GM23338 (cell line): ENCODE data around the gene A3GALT2. TPM values are rescaled to one million over a fixed set of nuclear protein-coding genes. Genes with fewer than 3 reads are reported as not detected.

Experiments
- ATAC-seq: fragments of 200-7000 bp; cut with Tn5 transposase; 3 replicates; pipeline ENCODE4 v1.9.1; 2020
- DNase-seq: peaks from one replicate; pipeline ENCODE4 v3.0.0-alpha.2; 2015; ENCODE audit warnings: low spot score
- H2AFZ ChIP-seq: fragments of 200-600 bp; sonication (generic); 2 replicates; pipeline ENCODE4 v1.8.0; 2016; ENCODE audit warnings: antibody characterized with exemption, mild to moderate bottlenecking, moderate library complexity
- H3F3A ChIP-seq: fragments of 200-600 bp; sonication (generic); replicated peaks from 2 replicates; pipeline ENCODE4 v1.8.0; 2017; ENCODE audit warnings: antibody characterized with exemption, mixed run types, low read depth
- H3K27ac ChIP-seq: fragments of 200-600 bp; sonication (generic); 2 replicates; pipeline ENCODE4 v1.6.1; 2016; ENCODE audit warnings: low read depth
- H3K27me3 ChIP-seq: fragments of 200-600 bp; sonication (generic); 2 replicates; pipeline ENCODE4 v1.8.0; 2016; ENCODE audit warnings: mild to moderate bottlenecking, mixed run types, moderate library complexity; ENCODE audit not compliant: insufficient read depth
- H3K36me3 ChIP-seq: fragments of 200-600 bp; sonication (generic); 2 replicates; pipeline ENCODE4 v1.8.0; 2016; ENCODE audit warnings: mild to moderate bottlenecking; ENCODE audit not compliant: insufficient read depth
- H3K4me1 ChIP-seq: fragments of 200-600 bp; sonication (generic); 2 replicates; pipeline ENCODE4 v1.8.0; 2016; ENCODE audit warnings: mild to moderate bottlenecking, moderate library complexity; ENCODE audit not compliant: insufficient read depth
- H3K4me2 ChIP-seq: fragments of 200-600 bp; sonication (generic); 2 replicates; pipeline ENCODE4 v1.7.1; 2017; ENCODE audit warnings: mixed run types
- H3K4me3 ChIP-seq: fragments of 200-600 bp; sonication (generic); 2 replicates; pipeline ENCODE4 v1.6.1; 2016; ENCODE audit warnings: mixed run types
- H3K79me2 ChIP-seq: fragments of 200-600 bp; sonication (generic); replicated peaks from 2 replicates; pipeline ENCODE4 v1.8.0; 2017; ENCODE audit warnings: mild to moderate bottlenecking; ENCODE audit not compliant: insufficient read depth
- H3K9me2 ChIP-seq: fragments of 200-600 bp; sonication (generic); 2 replicates; pipeline ENCODE4 v1.8.0; 2017; ENCODE audit not compliant: insufficient read depth
- H4K20me1 ChIP-seq: fragments of 200-600 bp; sonication (generic); replicated peaks from 2 replicates; pipeline ENCODE4 v1.8.0; 2017; ENCODE audit warnings: mild to moderate bottlenecking; ENCODE audit not compliant: insufficient read depth
- H3K27ac Mint-ChIP-seq: 2 replicates; pipeline ENCODE4 v1.8.0; 2020; ENCODE audit warnings: inconsistent platforms, mild to moderate bottlenecking, moderate library complexity, mixed read lengths
- H3K27me3 Mint-ChIP-seq: 3 replicates; pipeline ENCODE4 v1.8.0; 2022; ENCODE audit warnings: low read depth, mild to moderate bottlenecking, moderate library complexity, mixed read lengths, inconsistent platforms; ENCODE audit not compliant: insufficient read depth, poor library complexity
- H3K36me3 Mint-ChIP-seq: 3 replicates; pipeline ENCODE4 v1.8.0; 2021; ENCODE audit warnings: low read depth, mild to moderate bottlenecking, inconsistent platforms, moderate library complexity, mixed read lengths
- H3K4me1 Mint-ChIP-seq: 3 replicates; pipeline ENCODE4 v1.8.0; 2020; ENCODE audit warnings: mild to moderate bottlenecking, inconsistent platforms, mixed read lengths
- H3K4me3 Mint-ChIP-seq: 3 replicates; pipeline ENCODE4 v1.8.0; 2021; ENCODE audit warnings: moderate library complexity, mild to moderate bottlenecking, inconsistent platforms, mixed read lengths
- H3K9me3 Mint-ChIP-seq: 3 replicates; pipeline ENCODE4 v1.8.0; 2020; ENCODE audit warnings: moderate library complexity, mild to moderate bottlenecking, inconsistent platforms, mixed read lengths
- CREB1 ChIP-seq: fragments of 250-450 bp; sonication (Bioruptor Pico); IDR thresholded peaks from 2 replicates; pipeline ENCODE4 v1.5.0; 2020; ENCODE audit warnings: low read depth, mild to moderate bottlenecking, moderate library complexity
- EZH2phosphoT487 ChIP-seq: fragments of 200-600 bp; sonication (generic); IDR thresholded peaks from one replicate; pipeline ENCODE4 v1.8.1; 2018; ENCODE audit warnings: antibody characterized with exemption; ENCODE audit not compliant: unreplicated experiment
- NANOG ChIP-seq: IDR thresholded peaks from 2 replicates; pipeline ENCODE4 v1.6.1; 2016; ENCODE audit warnings: antibody characterized with exemption, borderline replicate concordance
- POLR2AphosphoS5 ChIP-seq: IDR thresholded peaks from 2 replicates; pipeline ENCODE4 v1.6.1; 2016; ENCODE audit warnings: antibody characterized with exemption, low read depth
- STAT1 ChIP-seq: IDR thresholded peaks from one replicate; pipeline ENCODE4 v1.6.1; 2016; ENCODE audit warnings: antibody characterized with exemption; ENCODE audit not compliant: unreplicated experiment
- ZNF114 ChIP-seq: fragments of 250-450 bp; sonication (Bioruptor Pico); IDR thresholded peaks from 2 replicates; pipeline ENCODE4 v1.5.0; 2020; ENCODE audit warnings: mild to moderate bottlenecking, moderate library complexity
- ZNF331 ChIP-seq: fragments of 250-450 bp; sonication (Bioruptor Pico); IDR thresholded peaks from 2 replicates; pipeline ENCODE4 v1.5.0; 2020; ENCODE audit warnings: low read depth, mild to moderate bottlenecking, moderate library complexity
- polyA plus RNA-seq: library from polyadenylated mRNA; unstranded; fragments of >200 nt; fragmentation: Nextera tagmentation; extraction: Ambion mirVana; gene quantifications from 2 replicates; pipeline ENCODE4 v1.2.1, GENCODE V29; 2016
- total RNA-seq: library from RNA; depleted of rRNA; stranded (reverse); fragments of >200 nt; shearing (Covaris generic); gene quantifications from 2 replicates; pipeline ENCODE4 v1.2.3, GENCODE V29; 2014
- TF ChIP-seq, protein P1 (sequence below), 2 experiments: fragments of 200-600 bp in 1 of 2; sonication (generic) in 1 of 2; conservative IDR thresholded peaks; 2 replicates each; pipeline versions ENCODE4 v1.5.1 to v1.6.1; 2016 to 2017; ENCODE audit warnings: antibody characterized with exemption in 2 of 2, low read depth in 2 of 2, mild to moderate bottlenecking in 2 of 2, moderate library complexity in 1 of 2
- TF ChIP-seq, protein P2 (sequence below): IDR thresholded peaks from one replicate; pipeline ENCODE4 v1.6.1; 2018; ENCODE audit warnings: antibody characterized with exemption; ENCODE audit not compliant: unreplicated experiment
- TF ChIP-seq, protein P3 (sequence below): fragments of 250-450 bp; sonication (Bioruptor Pico); IDR thresholded peaks from 2 replicates; pipeline ENCODE4 v1.5.0; 2020; ENCODE audit warnings: mild to moderate bottlenecking, moderate library complexity
- TF ChIP-seq, protein P4 (sequence below): IDR thresholded peaks from 2 replicates; pipeline ENCODE4 v1.6.1; 2016; ENCODE audit warnings: antibody characterized with exemption

The A3GALT2 gene
- total and polyA plus RNA-seq, 2 experiments from 2014 or later: not detected

DNA sequence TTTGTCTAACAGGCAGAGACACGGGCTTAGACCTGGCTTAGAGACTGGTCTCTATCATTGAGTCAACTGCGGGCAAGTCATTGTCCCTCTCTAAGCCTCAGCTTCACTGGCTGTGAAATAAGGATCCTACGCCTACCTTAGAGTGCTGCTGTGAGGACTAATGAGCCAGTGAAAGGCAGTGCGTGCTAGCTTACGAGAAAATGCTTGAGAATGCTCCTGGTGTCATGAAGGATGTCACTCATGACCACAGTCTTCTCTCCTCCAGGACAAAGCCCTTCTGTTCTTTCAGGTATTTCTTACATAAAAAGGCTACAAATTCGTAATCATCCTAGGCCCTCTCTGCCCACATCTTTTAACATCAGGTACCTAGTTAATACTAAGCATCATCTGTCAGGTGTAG lies 16.5 kb upstream of the A3GALT2 start:
- Histone ChIP-seq H3F3A (0 out of 2 replicates have a peak, but pooled peaks cover 5% of the 10 kb centered on the region), H2AFZ (no peak overlapping the region), H3K4me3 (no peak overlapping the region), H3K9me2 (no peaks in the 10 kb centered on the region), H3K4me2 (no peak overlapping the region), H3K79me2 (no peaks in the 10 kb centered on the region), H3K36me3 (no peaks in the 10 kb centered on the region), H3K27me3 (peaks cover 55% of the 10 kb centered on the region), H3K4me1 (peaks cover 56% of the 10 kb centered on the region), H4K20me1 (peaks cover 18% of the 10 kb centered on the region; the same call in 1 of the 2 replicates), H3K27ac (no peak overlapping the region)
- DNase-seq: no peak
- no peak for TF ChIP-seq CREB1 (CRISPR knock-in tag)
- TF ChIP-seq EZH2phosphoT487: no peak
- TF ChIP-seq POLR2AphosphoS5: no peak
- no peak for TF ChIP-seq STAT1
- TF ChIP-seq, protein P1, sequence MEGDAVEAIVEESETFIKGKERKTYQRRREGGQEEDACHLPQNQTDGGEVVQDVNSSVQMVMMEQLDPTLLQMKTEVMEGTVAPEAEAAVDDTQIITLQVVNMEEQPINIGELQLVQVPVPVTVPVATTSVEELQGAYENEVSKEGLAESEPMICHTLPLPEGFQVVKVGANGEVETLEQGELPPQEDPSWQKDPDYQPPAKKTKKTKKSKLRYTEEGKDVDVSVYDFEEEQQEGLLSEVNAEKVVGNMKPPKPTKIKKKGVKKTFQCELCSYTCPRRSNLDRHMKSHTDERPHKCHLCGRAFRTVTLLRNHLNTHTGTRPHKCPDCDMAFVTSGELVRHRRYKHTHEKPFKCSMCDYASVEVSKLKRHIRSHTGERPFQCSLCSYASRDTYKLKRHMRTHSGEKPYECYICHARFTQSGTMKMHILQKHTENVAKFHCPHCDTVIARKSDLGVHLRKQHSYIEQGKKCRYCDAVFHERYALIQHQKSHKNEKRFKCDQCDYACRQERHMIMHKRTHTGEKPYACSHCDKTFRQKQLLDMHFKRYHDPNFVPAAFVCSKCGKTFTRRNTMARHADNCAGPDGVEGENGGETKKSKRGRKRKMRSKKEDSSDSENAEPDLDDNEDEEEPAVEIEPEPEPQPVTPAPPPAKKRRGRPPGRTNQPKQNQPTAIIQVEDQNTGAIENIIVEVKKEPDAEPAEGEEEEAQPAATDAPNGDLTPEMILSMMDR (conservative IDR thresholded peaks at IDR 0.05; ENCODE audit: low read depth in 2 of 2): no peak
- TF ChIP-seq NANOG: no peak
- no peak for TF ChIP-seq ZNF114 (CRISPR knock-in tag)
- TF ChIP-seq, protein P2, sequence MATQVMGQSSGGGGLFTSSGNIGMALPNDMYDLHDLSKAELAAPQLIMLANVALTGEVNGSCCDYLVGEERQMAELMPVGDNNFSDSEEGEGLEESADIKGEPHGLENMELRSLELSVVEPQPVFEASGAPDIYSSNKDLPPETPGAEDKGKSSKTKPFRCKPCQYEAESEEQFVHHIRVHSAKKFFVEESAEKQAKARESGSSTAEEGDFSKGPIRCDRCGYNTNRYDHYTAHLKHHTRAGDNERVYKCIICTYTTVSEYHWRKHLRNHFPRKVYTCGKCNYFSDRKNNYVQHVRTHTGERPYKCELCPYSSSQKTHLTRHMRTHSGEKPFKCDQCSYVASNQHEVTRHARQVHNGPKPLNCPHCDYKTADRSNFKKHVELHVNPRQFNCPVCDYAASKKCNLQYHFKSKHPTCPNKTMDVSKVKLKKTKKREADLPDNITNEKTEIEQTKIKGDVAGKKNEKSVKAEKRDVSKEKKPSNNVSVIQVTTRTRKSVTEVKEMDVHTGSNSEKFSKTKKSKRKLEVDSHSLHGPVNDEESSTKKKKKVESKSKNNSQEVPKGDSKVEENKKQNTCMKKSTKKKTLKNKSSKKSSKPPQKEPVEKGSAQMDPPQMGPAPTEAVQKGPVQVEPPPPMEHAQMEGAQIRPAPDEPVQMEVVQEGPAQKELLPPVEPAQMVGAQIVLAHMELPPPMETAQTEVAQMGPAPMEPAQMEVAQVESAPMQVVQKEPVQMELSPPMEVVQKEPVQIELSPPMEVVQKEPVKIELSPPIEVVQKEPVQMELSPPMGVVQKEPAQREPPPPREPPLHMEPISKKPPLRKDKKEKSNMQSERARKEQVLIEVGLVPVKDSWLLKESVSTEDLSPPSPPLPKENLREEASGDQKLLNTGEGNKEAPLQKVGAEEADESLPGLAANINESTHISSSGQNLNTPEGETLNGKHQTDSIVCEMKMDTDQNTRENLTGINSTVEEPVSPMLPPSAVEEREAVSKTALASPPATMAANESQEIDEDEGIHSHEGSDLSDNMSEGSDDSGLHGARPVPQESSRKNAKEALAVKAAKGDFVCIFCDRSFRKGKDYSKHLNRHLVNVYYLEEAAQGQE: no peak
- TF ChIP-seq, protein P3, sequence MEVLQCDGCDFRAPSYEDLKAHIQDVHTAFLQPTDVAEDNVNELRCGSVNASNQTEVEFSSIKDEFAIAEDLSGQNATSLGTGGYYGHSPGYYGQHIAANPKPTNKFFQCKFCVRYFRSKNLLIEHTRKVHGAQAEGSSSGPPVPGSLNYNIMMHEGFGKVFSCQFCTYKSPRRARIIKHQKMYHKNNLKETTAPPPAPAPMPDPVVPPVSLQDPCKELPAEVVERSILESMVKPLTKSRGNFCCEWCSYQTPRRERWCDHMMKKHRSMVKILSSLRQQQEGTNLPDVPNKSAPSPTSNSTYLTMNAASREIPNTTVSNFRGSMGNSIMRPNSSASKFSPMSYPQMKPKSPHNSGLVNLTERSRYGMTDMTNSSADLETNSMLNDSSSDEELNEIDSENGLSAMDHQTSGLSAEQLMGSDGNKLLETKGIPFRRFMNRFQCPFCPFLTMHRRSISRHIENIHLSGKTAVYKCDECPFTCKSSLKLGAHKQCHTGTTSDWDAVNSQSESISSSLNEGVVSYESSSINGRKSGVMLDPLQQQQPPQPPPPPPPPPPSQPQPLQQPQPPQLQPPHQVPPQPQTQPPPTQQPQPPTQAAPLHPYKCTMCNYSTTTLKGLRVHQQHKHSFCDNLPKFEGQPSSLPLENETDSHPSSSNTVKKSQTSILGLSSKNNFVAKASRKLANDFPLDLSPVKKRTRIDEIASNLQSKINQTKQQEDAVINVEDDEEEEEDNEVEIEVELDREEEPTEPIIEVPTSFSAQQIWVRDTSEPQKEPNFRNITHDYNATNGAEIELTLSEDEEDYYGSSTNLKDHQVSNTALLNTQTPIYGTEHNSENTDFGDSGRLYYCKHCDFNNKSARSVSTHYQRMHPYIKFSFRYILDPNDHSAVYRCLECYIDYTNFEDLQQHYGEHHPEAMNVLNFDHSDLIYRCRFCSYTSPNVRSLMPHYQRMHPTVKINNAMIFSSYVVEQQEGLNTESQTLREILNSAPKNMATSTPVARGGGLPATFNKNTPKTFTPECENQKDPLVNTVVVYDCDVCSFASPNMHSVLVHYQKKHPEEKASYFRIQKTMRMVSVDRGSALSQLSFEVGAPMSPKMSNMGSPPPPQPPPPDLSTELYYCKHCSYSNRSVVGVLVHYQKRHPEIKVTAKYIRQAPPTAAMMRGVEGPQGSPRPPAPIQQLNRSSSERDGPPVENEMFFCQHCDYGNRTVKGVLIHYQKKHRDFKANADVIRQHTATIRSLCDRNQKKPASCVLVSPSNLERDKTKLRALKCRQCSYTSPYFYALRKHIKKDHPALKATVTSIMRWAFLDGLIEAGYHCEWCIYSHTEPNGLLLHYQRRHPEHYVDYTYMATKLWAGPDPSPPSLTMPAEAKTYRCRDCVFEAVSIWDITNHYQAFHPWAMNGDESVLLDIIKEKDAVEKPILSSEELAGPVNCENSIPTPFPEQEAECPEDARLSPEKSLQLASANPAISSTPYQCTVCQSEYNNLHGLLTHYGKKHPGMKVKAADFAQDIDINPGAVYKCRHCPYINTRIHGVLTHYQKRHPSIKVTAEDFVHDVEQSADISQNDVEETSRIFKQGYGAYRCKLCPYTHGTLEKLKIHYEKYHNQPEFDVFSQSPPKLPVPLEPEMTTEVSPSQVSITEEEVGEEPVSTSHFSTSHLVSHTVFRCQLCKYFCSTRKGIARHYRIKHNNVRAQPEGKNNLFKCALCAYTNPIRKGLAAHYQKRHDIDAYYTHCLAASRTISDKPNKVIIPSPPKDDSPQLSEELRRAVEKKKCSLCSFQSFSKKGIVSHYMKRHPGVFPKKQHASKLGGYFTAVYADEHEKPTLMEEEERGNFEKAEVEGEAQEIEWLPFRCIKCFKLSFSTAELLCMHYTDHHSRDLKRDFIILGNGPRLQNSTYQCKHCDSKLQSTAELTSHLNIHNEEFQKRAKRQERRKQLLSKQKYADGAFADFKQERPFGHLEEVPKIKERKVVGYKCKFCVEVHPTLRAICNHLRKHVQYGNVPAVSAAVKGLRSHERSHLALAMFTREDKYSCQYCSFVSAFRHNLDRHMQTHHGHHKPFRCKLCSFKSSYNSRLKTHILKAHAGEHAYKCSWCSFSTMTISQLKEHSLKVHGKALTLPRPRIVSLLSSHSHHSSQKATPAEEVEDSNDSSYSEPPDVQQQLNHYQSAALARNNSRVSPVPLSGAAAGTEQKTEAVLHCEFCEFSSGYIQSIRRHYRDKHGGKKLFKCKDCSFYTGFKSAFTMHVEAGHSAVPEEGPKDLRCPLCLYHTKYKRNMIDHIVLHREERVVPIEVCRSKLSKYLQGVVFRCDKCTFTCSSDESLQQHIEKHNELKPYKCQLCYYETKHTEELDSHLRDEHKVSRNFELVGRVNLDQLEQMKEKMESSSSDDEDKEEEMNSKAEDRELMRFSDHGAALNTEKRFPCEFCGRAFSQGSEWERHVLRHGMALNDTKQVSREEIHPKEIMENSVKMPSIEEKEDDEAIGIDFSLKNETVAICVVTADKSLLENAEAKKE (CRISPR knock-in tag): no peak
- TF ChIP-seq ZNF331 (CRISPR knock-in tag): no peak
- TF ChIP-seq, protein P4, sequence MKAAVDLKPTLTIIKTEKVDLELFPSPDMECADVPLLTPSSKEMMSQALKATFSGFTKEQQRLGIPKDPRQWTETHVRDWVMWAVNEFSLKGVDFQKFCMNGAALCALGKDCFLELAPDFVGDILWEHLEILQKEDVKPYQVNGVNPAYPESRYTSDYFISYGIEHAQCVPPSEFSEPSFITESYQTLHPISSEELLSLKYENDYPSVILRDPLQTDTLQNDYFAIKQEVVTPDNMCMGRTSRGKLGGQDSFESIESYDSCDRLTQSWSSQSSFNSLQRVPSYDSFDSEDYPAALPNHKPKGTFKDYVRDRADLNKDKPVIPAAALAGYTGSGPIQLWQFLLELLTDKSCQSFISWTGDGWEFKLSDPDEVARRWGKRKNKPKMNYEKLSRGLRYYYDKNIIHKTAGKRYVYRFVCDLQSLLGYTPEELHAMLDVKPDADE: no peak
- Mint-ChIP-seq H3K4me1 (peaks cover 69% of the 10 kb centered on the region), H3K9me3 (no peaks in the 10 kb centered on the region; the same call in 2 of the 3 replicates), H3K27me3 (peaks cover 22% of the 10 kb centered on the region), H3K27ac (no peak overlapping the region), H3K4me3 (no peak overlapping the region), H3K36me3 (no peaks in the 10 kb centered on the region)
- peak; percentile 4; the same call in 1 of the 3 replicates for ATAC-seq
